K562 (cell line): ENCODE measurements around the gene TMEM132D. TPM values are rescaled to one million over a fixed set of nuclear protein-coding genes. Genes with fewer than 3 reads are reported as not detected.

Source experiments
- SETDB1 ChIP-seq: IDR thresholded peaks from one replicate; pipeline ENCODE4 v1.6.1; 2012; ENCODE audit warnings: low read length, control low read depth, inconsistent platforms
- SMAD4 ChIP-seq: fragments of 250-450 bp; sonication (Bioruptor Pico); conservative IDR thresholded peaks from 2 replicates; pipeline ENCODE4 v1.8.0; 2021; ENCODE audit warnings: inconsistent platforms, mild to moderate bottlenecking, moderate library complexity
- TCF7L2 ChIP-seq: fragments of 150-350 bp; IDR thresholded peaks from 2 replicates; pipeline ENCODE4 v1.6.1; 2016; ENCODE audit warnings: low read depth, mild to moderate bottlenecking, low read length, moderate library complexity
- TSHZ1 ChIP-seq: fragments of 250-450 bp; sonication (Bioruptor Pico); IDR thresholded peaks from 2 replicates; pipeline ENCODE4 v1.4.0; 2020; ENCODE audit warnings: mild to moderate bottlenecking, moderate library complexity
- ZFP30 ChIP-seq: fragments of 250-450 bp; sonication (Bioruptor Pico); IDR thresholded peaks from 2 replicates; pipeline ENCODE4 v1.8.0; 2022; ENCODE audit warnings: moderate library complexity, mild to moderate bottlenecking, inconsistent platforms, borderline replicate concordance
- ZNF212 ChIP-seq: fragments of 450-650 bp; formaldehyde crosslinking; IDR thresholded peaks from 2 replicates; pipeline ENCODE4 v1.4.0; 2020; ENCODE audit warnings: mild to moderate bottlenecking
- ZNF407 ChIP-seq: fragments of 450-650 bp; IDR thresholded peaks from 2 replicates; pipeline ENCODE4 v1.6.1; 2016; ENCODE audit warnings: low read depth
- ZNF696 ChIP-seq: fragments of 250-450 bp; sonication (Bioruptor Pico); conservative IDR thresholded peaks from 2 replicates; pipeline ENCODE4 v1.4.0; 2020; ENCODE audit warnings: mild to moderate bottlenecking, moderate library complexity
- ZNF740 ChIP-seq, 3 experiments: fragments of 200-800 bp in 1 of 3; sonication (Bioruptor generic) in 1 of 3; sonication (generic) in 1 of 3; formaldehyde crosslinking in 1 of 3; IDR thresholded peaks; 2 replicates each; pipeline versions ENCODE4 v1.6.1 to v1.8.0; 2016 to 2022; ENCODE audit warnings: mild to moderate bottlenecking in 2 of 3, missing compliant biosample characterization in 2 of 3, missing genetic modification characterization in 2 of 3, missing genetic modification reagents in 1 of 3
- polyA plus RNA-seq, 8 experiments: library from polyadenylated mRNA; depleted of rRNA in 4 of 8; stranded (reverse) in 5 of 8; unstranded in 3 of 8; fragments of >200 nt; fragmentation: Nextera tagmentation in 2 of 8; fragmentation: Illumina TruSeq in 1 of 8; extraction: Ambion mirVana in 2 of 8; extraction: Trizol in 1 of 8; gene quantifications; 2 replicates each; pipeline versions ENCODE4 v1.2.1 to v1.2.3, GENCODE V29; 2011 to 2014; ENCODE audit warnings: inconsistent platforms in 1 of 8, missing spikeins in 1 of 8
- total RNA-seq, 7 experiments: library from RNA; depleted of rRNA in 6 of 7; stranded (reverse); fragments of >200 nt in 6 of 7; fragmentation: Illumina TruSeq in 2 of 7; extraction: Trizol in 2 of 7; gene quantifications; 2 replicates each; pipeline versions ENCODE4 v1.2.1 to v1.2.3, GENCODE V29; 2011 to 2021; ENCODE audit warnings: low replicate concordance in 1 of 7

Gene TMEM132D
- total and polyA plus RNA-seq, 9 of the 15 experiments (the other 6 are each of a cell fraction or from before 2014, with no cell fraction given): not detected

GRCh38 chr12:129096968-129097367, 806.9 kb downstream of the TMEM132D start (continued):
- no peak for TF ChIP-seq ZNF407
- TF ChIP-seq ZNF212 (CRISPR knock-in tag): no peak
- TF ChIP-seq SMAD4 (CRISPR knock-in tag): no peak
- TF ChIP-seq ZNF740 (CRISPR knock-in tag; IDR thresholded peaks at IDR 0.05): no peak
- no peak for TF ChIP-seq ZNF740 (tag; IDR thresholded peaks at IDR 0.05)
- TF ChIP-seq TSHZ1 (CRISPR knock-in tag): no peak
- no peak for TF ChIP-seq SETDB1
- no peak for TF ChIP-seq ZFP30 (CRISPR knock-in tag)
- TF ChIP-seq ZNF696: no peak
- no peak for TF ChIP-seq TCF7L2
